ENCODE data around the gene WDR3. TPM values are rescaled to one million over a fixed set of nuclear protein-coding genes. Genes with fewer than 3 reads are reported as not detected.

WDR3 gene
- total and polyA plus RNA-seq, 7 donors, result 1.8 to 9.8 (median 4.6) TPM

DNA sequence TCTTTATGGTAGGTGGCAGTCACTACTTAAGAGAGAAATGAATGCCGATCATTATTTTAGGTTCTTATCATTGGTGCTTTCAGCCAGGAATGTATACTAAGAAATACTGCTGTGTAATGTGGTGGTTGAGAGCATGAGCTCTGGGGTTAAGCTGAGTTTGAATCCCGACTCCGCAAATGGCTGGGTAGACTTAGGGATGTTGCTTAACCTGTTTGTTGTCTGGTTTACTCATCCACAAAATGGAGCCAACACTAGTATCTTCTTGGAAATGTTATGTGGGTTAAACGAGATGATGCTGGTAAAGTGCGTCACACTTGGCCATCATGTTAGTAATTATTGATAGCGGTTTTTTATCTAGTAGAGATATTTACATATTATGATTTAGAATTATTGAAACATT, 83.8 kb downstream of the WDR3 start:
- 80 to 92% methylated on average over 6 of the region's 6 CpGs for WGBS, 2 donors
- DNase-seq, result no peak
- no peaks in the 10 kb centered on the region for H3K36me3 ChIP-seq
- no peak for TF ChIP-seq POLR2AphosphoS5 (IDR thresholded peaks at IDR 0.05)
- TF ChIP-seq EP300 (IDR thresholded peaks at IDR 0.05), result no peak
- no peak for TF ChIP-seq POLR2A (IDR thresholded peaks at IDR 0.05)
- TF ChIP-seq, protein P1, sequence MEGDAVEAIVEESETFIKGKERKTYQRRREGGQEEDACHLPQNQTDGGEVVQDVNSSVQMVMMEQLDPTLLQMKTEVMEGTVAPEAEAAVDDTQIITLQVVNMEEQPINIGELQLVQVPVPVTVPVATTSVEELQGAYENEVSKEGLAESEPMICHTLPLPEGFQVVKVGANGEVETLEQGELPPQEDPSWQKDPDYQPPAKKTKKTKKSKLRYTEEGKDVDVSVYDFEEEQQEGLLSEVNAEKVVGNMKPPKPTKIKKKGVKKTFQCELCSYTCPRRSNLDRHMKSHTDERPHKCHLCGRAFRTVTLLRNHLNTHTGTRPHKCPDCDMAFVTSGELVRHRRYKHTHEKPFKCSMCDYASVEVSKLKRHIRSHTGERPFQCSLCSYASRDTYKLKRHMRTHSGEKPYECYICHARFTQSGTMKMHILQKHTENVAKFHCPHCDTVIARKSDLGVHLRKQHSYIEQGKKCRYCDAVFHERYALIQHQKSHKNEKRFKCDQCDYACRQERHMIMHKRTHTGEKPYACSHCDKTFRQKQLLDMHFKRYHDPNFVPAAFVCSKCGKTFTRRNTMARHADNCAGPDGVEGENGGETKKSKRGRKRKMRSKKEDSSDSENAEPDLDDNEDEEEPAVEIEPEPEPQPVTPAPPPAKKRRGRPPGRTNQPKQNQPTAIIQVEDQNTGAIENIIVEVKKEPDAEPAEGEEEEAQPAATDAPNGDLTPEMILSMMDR (IDR thresholded peaks at IDR 0.05), result no peak
- H3K4me3 ChIP-seq, result no peak overlapping the region
- intact Hi-C loops (cut with DNase I), result no loop called here
- no peaks in the 10 kb centered on the region for H3K4me1 ChIP-seq
- H3K9me3 ChIP-seq, result no peaks in the 10 kb centered on the region
- H3K27me3 ChIP-seq, result no peaks in the 10 kb centered on the region
- no peak overlapping the region for H3K27ac ChIP-seq

DNA sequence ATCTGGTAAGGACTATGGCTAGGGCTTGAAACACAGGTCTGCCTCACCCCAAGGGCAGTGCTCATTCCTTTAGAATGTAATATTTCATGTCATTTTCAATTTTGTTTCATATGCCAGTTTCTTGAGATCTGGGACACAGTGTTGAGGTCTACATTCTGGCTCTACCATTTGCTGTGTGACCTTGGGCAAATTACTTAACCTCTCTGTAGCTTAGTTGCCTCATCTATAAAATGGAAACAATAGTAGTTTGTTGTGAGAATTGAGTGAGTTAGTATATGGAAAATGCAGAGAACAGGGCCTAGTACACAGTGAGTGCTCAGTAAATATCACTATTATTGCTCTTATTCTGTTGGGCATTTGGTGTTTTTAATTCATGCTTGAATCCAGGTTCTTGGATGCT, 84.4 kb downstream of the WDR3 start:
- Histone ChIP-seq H3K4me1 (no peaks in the 10 kb centered on the region), H3K36me3 (no peaks in the 10 kb centered on the region), H3K9me3 (no peaks in the 10 kb centered on the region), H3K4me3 (no peak overlapping the region), H3K27ac (no peak overlapping the region), H3K27me3 (no peaks in the 10 kb centered on the region)
- TF ChIP-seq EP300 (IDR thresholded peaks at IDR 0.05), result no peak
- TF ChIP-seq, protein P1 (IDR thresholded peaks at IDR 0.05), result no peak
- no peak for TF ChIP-seq POLR2A (IDR thresholded peaks at IDR 0.05)
- no peak for TF ChIP-seq POLR2AphosphoS5 (IDR thresholded peaks at IDR 0.05)
- intact Hi-C loops (cut with DNase I), result no loop called here
- no peak for DNase-seq

Other genes with a start within 250 kb of the WDR3 start
- 10 to 100 TPM; 19.6 to 33.8 (median 22.3) TPM for gene GDAP2, start 118 bp upstream of the WDR3 start, total RNA-seq
- gene GDAP2, start 118 bp upstream of the WDR3 start, polyA plus RNA-seq, result 1 to 10 TPM; 5.5 to 8.3 (median 6.6) TPM